IMR-90 (cell line): Measurements from ENCODE around the gene FAM216B. TPM values are rescaled to one million over a fixed set of nuclear protein-coding genes. Genes with fewer than 3 reads are reported as not detected.

ENCODE experiments used
- ATAC-seq: fragments of 200-7000 bp; cut with Tn5 transposase; 2 replicates; pipeline ENCODE4 v1.9.1; 2020; ENCODE audit warnings: low read depth, mild to moderate bottlenecking, moderate library complexity
- BruUV-seq: library from RNA; stranded (reverse); fragments of 400-500 nt; replicated peaks from 2 replicates; lab custom pipeline; 2021; lab: Mats Ljungman, UMichigan
- CTCF ChIA-PET: fragments of 300-600 bp; formaldehyde crosslinking; extraction: SDS; loops from one replicate; lab custom pipeline; 2021; ENCODE audit warnings: antibody characterized with exemption; lab: Yijun Ruan, JAX
- POLR2A ChIA-PET: fragments of 300-600 bp; sonication (Branson Sonifier 250); formaldehyde crosslinking; loops from one replicate; lab custom pipeline; 2022; ENCODE audit warnings: antibody characterized with exemption; ENCODE audit not compliant: unreplicated experiment; lab: Charles Lee
- DNase-seq: peaks from one replicate; pipeline ENCODE4 v3.0.0; 2013
- H2AFZ ChIP-seq: replicated peaks from 2 replicates; pipeline ENCODE3; 2013; ENCODE audit warnings: low read length, mild to moderate bottlenecking; ENCODE audit not compliant: poor library complexity
- H2AK5ac ChIP-seq: 2 replicates; pipeline ENCODE4 v1.6.1; 2013; ENCODE audit warnings: low read depth, low read length, inconsistent platforms
- H2AK9ac ChIP-seq: replicated peaks from 2 replicates; pipeline ENCODE3; 2013; ENCODE audit warnings: mild to moderate bottlenecking, low read depth, low read length, moderate library complexity; ENCODE audit not compliant: poor library complexity
- H2BK120ac ChIP-seq: 2 replicates; pipeline ENCODE4 v1.6.1; 2013; ENCODE audit warnings: low read depth, low read length, inconsistent platforms
- H2BK15ac ChIP-seq: 3 replicates; pipeline ENCODE4 v1.6.1; 2013; ENCODE audit warnings: low read depth, low read length, inconsistent platforms
- H2BK20ac ChIP-seq: 2 replicates; pipeline ENCODE4 v1.6.1; 2013; ENCODE audit warnings: low read depth, mild to moderate bottlenecking, inconsistent platforms, low read length, moderate library complexity
- H2BK5ac ChIP-seq: 2 replicates; pipeline ENCODE4 v1.6.1; 2013; ENCODE audit warnings: mild to moderate bottlenecking, low read depth, low read length, inconsistent platforms; ENCODE audit not compliant: poor library complexity, severe bottlenecking
- H3K14ac ChIP-seq: replicated peaks from 2 replicates; pipeline ENCODE4 v1.6.1; 2013; ENCODE audit warnings: low read depth, low read length, inconsistent platforms
- H3K18ac ChIP-seq: 2 replicates; pipeline ENCODE4 v1.6.1; 2013; ENCODE audit warnings: low read depth, low read length, control low read depth
- H3K23ac ChIP-seq: 2 replicates; pipeline ENCODE4 v1.6.1; 2013; ENCODE audit warnings: low read depth, low read length, inconsistent platforms
- H3K27ac ChIP-seq: 2 replicates; pipeline ENCODE4 v1.5.1; 2013; ENCODE audit warnings: mild to moderate bottlenecking, control low read depth, low read length; ENCODE audit not compliant: insufficient read depth
- H3K27me3 ChIP-seq: 2 replicates; pipeline ENCODE4 v1.6.1; 2013; ENCODE audit warnings: low read length; ENCODE audit not compliant: control insufficient read depth, insufficient read depth
- H3K36me3 ChIP-seq: 2 replicates; pipeline ENCODE4 v1.6.1; 2013; ENCODE audit warnings: low read length, mixed read lengths; ENCODE audit not compliant: control insufficient read depth, insufficient read depth
- H3K4ac ChIP-seq: 2 replicates; pipeline ENCODE4 v1.6.1; 2013; ENCODE audit warnings: low read depth, low read length, inconsistent platforms
- H3K4me1 ChIP-seq: 2 replicates; pipeline ENCODE4 v1.6.1; 2013; ENCODE audit warnings: low read length, mixed read lengths; ENCODE audit not compliant: control insufficient read depth, insufficient read depth
- H3K4me2 ChIP-seq: 2 replicates; pipeline ENCODE4 v1.6.1; 2013; ENCODE audit warnings: low read depth, mild to moderate bottlenecking, control low read depth, low read length, moderate library complexity
- H3K4me3 ChIP-seq: 2 replicates; pipeline ENCODE4 v1.5.1; 2013; ENCODE audit warnings: low read depth, mild to moderate bottlenecking, control low read depth, low read length, moderate library complexity; ENCODE audit not compliant: insufficient read depth
- H3K56ac ChIP-seq: 2 replicates; pipeline ENCODE4 v1.6.1; 2013; ENCODE audit warnings: low read length, inconsistent platforms; ENCODE audit not compliant: insufficient read depth; ENCODE audit errors: extremely low read depth
- H3K79me1 ChIP-seq, 2 experiments: 2 replicates each; pipeline ENCODE4 v1.6.1; 2013; ENCODE audit warnings: low read length in 2 of 2, inconsistent platforms in 1 of 2, low read depth in 1 of 2
- H3K9ac ChIP-seq: 2 replicates; pipeline ENCODE4 v1.6.1; 2013; ENCODE audit warnings: low read depth, low read length, control low read depth
- H3K9me1 ChIP-seq: 2 replicates; pipeline ENCODE4 v1.6.1; 2013; ENCODE audit warnings: low read length, inconsistent platforms; ENCODE audit not compliant: insufficient read depth
- H3K9me3 ChIP-seq: 2 replicates; pipeline ENCODE4 v1.6.1; 2013; ENCODE audit warnings: low read length; ENCODE audit not compliant: control insufficient read depth, insufficient read depth
- H4K20me1 ChIP-seq: 2 replicates; pipeline ENCODE4 v1.6.1; 2013; ENCODE audit warnings: low read length, inconsistent platforms; ENCODE audit not compliant: insufficient read depth
- H4K5ac ChIP-seq: 2 replicates; pipeline ENCODE4 v1.6.1; 2013; ENCODE audit warnings: mild to moderate bottlenecking, low read depth, low read length, control low read depth
- H4K8ac ChIP-seq, 2 experiments: 2 replicates each; pipeline ENCODE4 v1.6.1; 2013; ENCODE audit warnings: low read depth in 2 of 2, low read length in 2 of 2, control low read depth in 1 of 2, inconsistent platforms in 1 of 2
- H4K91ac ChIP-seq: 2 replicates; pipeline ENCODE4 v1.6.1; 2013; ENCODE audit warnings: low read depth, low read length, inconsistent platforms; ENCODE audit not compliant: insufficient read depth
- BHLHE40 ChIP-seq: fragments of 150-350 bp; IDR thresholded peaks from 2 replicates; pipeline ENCODE4 v1.6.1; 2016; ENCODE audit warnings: mild to moderate bottlenecking, low read depth, low read length
- CTCF ChIP-seq: conservative IDR thresholded peaks from 2 replicates; pipeline ENCODE4 v1.5.1; 2012; ENCODE audit warnings: mild to moderate bottlenecking, low read depth, low read length, improper control_type of control experiment
- ELK1 ChIP-seq: fragments of 150-350 bp; IDR thresholded peaks from 2 replicates; pipeline ENCODE4 v1.6.1; 2016; ENCODE audit warnings: low read depth, mild to moderate bottlenecking, low read length, moderate library complexity, borderline replicate concordance
- MAFK ChIP-seq: IDR thresholded peaks from 2 replicates; pipeline ENCODE4 v1.6.1; 2012; ENCODE audit warnings: low read depth, low read length, improper control_type of control experiment
- RAD21 ChIP-seq: IDR thresholded peaks from 2 replicates; pipeline ENCODE4 v1.6.1; 2012; ENCODE audit warnings: low read length, improper control_type of control experiment
- RCOR1 ChIP-seq: IDR thresholded peaks from 2 replicates; pipeline ENCODE4 v1.6.1; 2012; ENCODE audit warnings: mild to moderate bottlenecking, low read length, improper control_type of control experiment; ENCODE audit not compliant: insufficient replicate concordance
- RFX5 ChIP-seq: IDR thresholded peaks from 2 replicates; pipeline ENCODE4 v1.8.0; 2012; ENCODE audit warnings: low read depth, mild to moderate bottlenecking, low read length, moderate library complexity
- USF2 ChIP-seq: fragments of 150-350 bp; IDR thresholded peaks from 2 replicates; pipeline ENCODE4 v1.6.1; 2017; ENCODE audit warnings: mild to moderate bottlenecking, antibody characterized with exemption, low read length, low read depth
- WGBS, 2 experiments: methylation state at CpG; one replicate each; pipeline versions ENCODE4 v1.1.5 to v1.1.7; 2013; ENCODE audit warnings: missing lambda C conversion rate in 2 of 2; ENCODE audit not compliant: insufficient read length in 1 of 2; ENCODE audit errors: extremely low coverage in 2 of 2; 5-methylcytosine and 5-hydroxymethylcytosine counted together
- dilution Hi-C: fragments of 300-500 bp; cut with HindIII; formaldehyde crosslinking; loops from one replicate; pipeline ENCODE4 v1.14.3; 2018; ENCODE audit warnings: low sequenced_read_pairs; ENCODE audit not compliant: unreplicated experiment
- in situ Hi-C: fragments of 300-500 bp; cut with MboI; formaldehyde crosslinking; loops from 3 replicates; pipeline ENCODE4 v1.14.3; 2019; ENCODE audit warnings: low sequenced_read_pairs, inconsistent platforms, mixed read lengths
- intact Hi-C: fragments of 100-400 bp; cut with micrococcal nuclease; formaldehyde crosslinking; loops from 2 replicates; pipeline ENCODE4 v1.10.0; 2022
- polyA plus RNA-seq, 3 experiments: library from polyadenylated mRNA; depleted of rRNA; stranded (reverse); fragments of >200 nt; gene quantifications; 2 replicates each; pipeline ENCODE4 v1.2.3, GENCODE V29; 2012; ENCODE audit warnings: low replicate concordance in 1 of 3
- total RNA-seq: library from RNA; depleted of rRNA; stranded (reverse); fragments of >200 nt; gene quantifications from 2 replicates; pipeline ENCODE4 v1.2.3, GENCODE V29; 2012

Gene FAM216B
- total and polyA plus RNA-seq, 2 of the 4 experiments (the other 2 are of a cell fraction) = not detected

- Histone ChIP-seq H2AK9ac (no peak overlapping the region), H3K23ac (no peak overlapping the region), H3K56ac (no peak overlapping the region), H3K4me3 (no peak overlapping the region), H3K9me1 (no peaks in the 10 kb centered on the region), H3K4ac (no peak overlapping the region), H2AFZ (no peak overlapping the region), H4K8ac (peak overlapping the region in 1 of 2 experiments; percentile 35; a peak in 1 of 4 replicates), H3K14ac (no peak overlapping the region; the same call in 1 of the 2 replicates), H2AK5ac (no peak overlapping the region), H3K4me1 (peaks cover 4% of the 10 kb centered on the region), H2BK5ac (peak overlapping the region; percentile 65), H2BK20ac (peak overlapping the region; percentile 3; the same call in 1 of the 2 replicates), H3K4me2 (no peak overlapping the region; the same call in 1 of the 2 replicates), H3K9me3 (no peaks in the 10 kb centered on the region), H3K18ac (peak overlapping the region; percentile 76), H3K27ac (peak overlapping the region; percentile 21; the same call in 1 of the 2 replicates), H3K79me1 (no peaks in the 10 kb centered on the region), H3K27me3 (no peaks in the 10 kb centered on the region), H3K9ac (no peak overlapping the region), H3K36me3 (no peaks in the 10 kb centered on the region), H2BK15ac (peak overlapping the region; percentile 27; the same call in 2 of the 3 replicates), H4K5ac (0 out of 2 replicates have a peak overlapping the region, but pooled peaks have one; percentile 58), H2BK120ac (no peak overlapping the region), H4K20me1 (no peaks in the 10 kb centered on the region), H4K91ac (no peak overlapping the region)
- CTCF ChIA-PET = no interaction called here
- dilution Hi-C loops = no loop called here
- POLR2A ChIA-PET = no interaction called here
- in situ Hi-C loops = no loop called here
- WGBS, 2 experiments = no CpG with 5 or more reads among the region's 3 CpGs
- no TSS peak for BruUV-seq
- intact Hi-C loops = no loop called here
- DNase-seq (peak; percentile 54), ATAC-seq (peak; percentile 39)
- TF ChIP-seq ELK1 (no peak), BHLHE40 (no peak), RCOR1 (no peak), RAD21 (no peak), CTCF (no peak), USF2 (no peak), MAFK (no peak), RFX5 (no peak)
These were observed 19.1 kb upstream of the FAM216B start for GRCh38 chr13:42762251-42762650.
